ENCODE data around the gene EBF3.

DNA sequence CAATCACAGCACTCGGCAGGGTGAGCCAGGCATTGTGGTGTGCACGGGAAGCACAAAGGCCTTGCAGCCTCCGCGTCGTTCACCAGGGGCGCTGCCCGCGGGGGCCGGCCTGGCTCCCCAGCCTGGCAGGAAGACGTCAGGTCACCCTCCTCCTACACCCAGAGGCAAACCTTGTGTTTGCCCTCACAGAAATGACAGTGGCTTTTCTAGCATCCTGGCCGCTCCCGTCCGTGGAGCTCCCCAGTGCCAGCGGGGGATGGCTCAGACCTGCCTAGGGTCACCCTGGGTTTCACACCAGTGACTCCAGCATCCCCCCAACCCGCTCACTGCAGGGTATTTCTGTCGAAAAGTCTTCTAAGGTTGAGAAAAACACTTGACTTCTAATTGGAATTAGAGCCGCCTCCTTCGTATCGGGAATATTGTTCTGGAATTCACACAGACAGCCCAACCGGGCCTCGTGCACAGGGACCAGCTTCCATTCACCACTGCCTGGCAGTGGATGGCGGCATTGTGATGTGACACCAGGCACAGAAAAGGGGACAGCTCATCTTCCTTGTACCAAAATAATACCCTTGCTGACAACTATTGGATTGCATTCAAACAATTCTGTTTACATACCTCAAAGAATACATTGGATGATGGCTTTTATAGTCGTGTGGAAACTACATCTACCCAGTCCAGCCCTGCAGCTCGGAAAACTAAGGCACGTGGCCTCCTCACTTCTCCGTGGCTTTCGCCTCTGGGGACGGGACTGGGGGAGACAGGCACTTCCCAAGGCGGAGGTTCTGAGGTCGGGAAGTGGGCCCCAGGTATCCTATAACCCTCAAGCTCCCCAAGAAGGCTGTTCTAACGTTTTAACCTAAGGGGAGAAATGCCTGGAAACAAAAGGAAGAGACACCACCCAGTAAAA lies 109.0 kb downstream of the EBF3 start:
- TF ChIP-seq CTCF (conservative IDR thresholded peaks at IDR 0.05; ENCODE audit: low read depth in 2 of 2) = no peak
- TF ChIP-seq CREB1 (CRISPR knock-in tag; IDR thresholded peaks at IDR 0.05; ENCODE audit: low read depth) = no peak
- TF ChIP-seq EZH2 (IDR thresholded peaks at IDR 0.05; ENCODE audit: low read depth, unreplicated experiment) = no peak
- no peak for TF ChIP-seq EZH2phosphoT487 (IDR thresholded peaks at IDR 0.05; ENCODE audit: unreplicated experiment)
- no peak for TF ChIP-seq REST (IDR thresholded peaks at IDR 0.05; ENCODE audit: unreplicated experiment)
- TF ChIP-seq POLR2AphosphoS5 (IDR thresholded peaks at IDR 0.05; ENCODE audit: low read depth) = no peak
- TF ChIP-seq STAT1 (IDR thresholded peaks at IDR 0.05; ENCODE audit: unreplicated experiment) = no peak
- no peak for TF ChIP-seq ZNF114 (CRISPR knock-in tag; IDR thresholded peaks at IDR 0.05)
- no peak for TF ChIP-seq ETS1 (IDR thresholded peaks at IDR 0.05)
- no peak for TF ChIP-seq NANOG (IDR thresholded peaks at IDR 0.05; ENCODE audit: borderline replicate concordance)
- TF ChIP-seq ZNF331 (CRISPR knock-in tag; IDR thresholded peaks at IDR 0.05; ENCODE audit: low read depth) = no peak
